Ovary (tissue), 3 donors: ENCODE results near the gene ECE2.

Experiments
- CTCF ChIP-seq, 3 donors: fragments of 450-650 bp in 2 of 3; fragments of 200-600 bp in 1 of 3; IDR thresholded peaks; one replicate each; pipeline versions ENCODE4 v1.5.1 to v1.8.0; 2016 to 2022; ENCODE audit warnings: antibody characterized with exemption in 3 of 3, mild to moderate bottlenecking in 1 of 3
- EP300 ChIP-seq: sonication (generic); formaldehyde crosslinking; IDR thresholded peaks from one replicate; pipeline ENCODE4 v1.6.1; 2017; ENCODE audit warnings: antibody characterized with exemption
- donor health status: DM: no; HTN: no; CAD: no.

- TF ChIP-seq EP300 (no peak), CTCF (IDR thresholded peaks at IDR 0.05) (no peak)
Measured at GRCh38 chr3:184339001-184339400, 63.2 kb downstream of the ECE2 start.
